KMS-11 (cell line): ENCODE data around the gene CGB8.

ENCODE experiments used
- H2AFZ ChIP-seq: fragments of 200-600 bp; sonication (generic); 2 replicates; pipeline ENCODE4 v1.6.1; 2016; ENCODE audit warnings: antibody characterized with exemption, mixed run types, low read depth
- H3K27ac ChIP-seq: fragments of 200-600 bp; sonication (generic); 2 replicates; pipeline ENCODE4 v1.6.1; 2016; ENCODE audit warnings: mild to moderate bottlenecking, mixed run types
- H3K27me3 ChIP-seq: fragments of 200-600 bp; sonication (generic); 2 replicates; pipeline ENCODE4 v1.6.1; 2017; ENCODE audit warnings: mild to moderate bottlenecking, low read depth, mixed run types, moderate library complexity; ENCODE audit not compliant: insufficient read depth
- H3K36me3 ChIP-seq: fragments of 200-600 bp; sonication (generic); 2 replicates; pipeline ENCODE4 v1.6.1; 2017; ENCODE audit warnings: mild to moderate bottlenecking, mixed run types; ENCODE audit not compliant: insufficient read depth
- H3K4me1 ChIP-seq: fragments of 200-600 bp; sonication (generic); 2 replicates; pipeline ENCODE4 v1.6.1; 2016; ENCODE audit warnings: mild to moderate bottlenecking, low read depth, mixed run types; ENCODE audit not compliant: poor library complexity, severe bottlenecking
- H3K4me2 ChIP-seq: fragments of 200-600 bp; sonication (generic); 2 replicates; pipeline ENCODE4 v1.7.0; 2016; ENCODE audit warnings: mild to moderate bottlenecking, mixed run types
- H3K4me3 ChIP-seq: fragments of 200-600 bp; sonication (generic); IDR thresholded peaks from 2 replicates; pipeline ENCODE4 v1.6.1; 2017; ENCODE audit warnings: low read depth, low read length, mixed read lengths; ENCODE audit not compliant: insufficient read depth
- H3K79me2 ChIP-seq: fragments of 200-600 bp; sonication (generic); 2 replicates; pipeline ENCODE4 v1.6.1; 2016; ENCODE audit warnings: low read depth, mixed run types; ENCODE audit not compliant: insufficient read depth
- H3K9ac ChIP-seq: fragments of 200-600 bp; sonication (generic); 2 replicates; pipeline ENCODE4 v1.6.1; 2016; ENCODE audit warnings: mild to moderate bottlenecking, mixed run types
- H4K20me1 ChIP-seq: fragments of 200-600 bp; sonication (generic); 2 replicates; pipeline ENCODE4 v1.6.1; 2016; ENCODE audit warnings: mild to moderate bottlenecking, mixed run types; ENCODE audit not compliant: insufficient read depth
- CTCF ChIP-seq: fragments of 200-600 bp; sonication (generic); conservative IDR thresholded peaks from 2 replicates; pipeline ENCODE4 v1.6.1; 2017; ENCODE audit warnings: low read depth, mild to moderate bottlenecking, antibody characterized with exemption, low read length, moderate library complexity, mixed read lengths

The CGB8 gene

GRCh38 chr19:49006905-49007304, 42.0 kb downstream of the CGB8 start:
- Histone ChIP-seq H3K79me2 (no peaks in the 10 kb centered on the region), H3K4me1 (no peaks in the 10 kb centered on the region), H3K36me3 (peaks cover 7% of the 10 kb centered on the region; the same call in 1 of the 2 replicates), H4K20me1 (no peaks in the 10 kb centered on the region), H3K4me2 (no peak overlapping the region), H3K9ac (no peak overlapping the region), H3K27ac (no peak overlapping the region), H3K27me3 (no peaks in the 10 kb centered on the region), H2AFZ (no peak overlapping the region), H3K4me3 (no peak overlapping the region)
- no peak for TF ChIP-seq CTCF

GRCh38 chr19:49004964-49005614, 43.8 kb downstream of the CGB8 start:
- Histone ChIP-seq H3K4me1 (no peaks in the 10 kb centered on the region), H3K4me3 (no peak overlapping the region), H2AFZ (no peak overlapping the region), H3K79me2 (no peaks in the 10 kb centered on the region), H3K36me3 (peaks cover 7% of the 10 kb centered on the region; the same call in 1 of the 2 replicates), H3K9ac (no peak overlapping the region), H3K27ac (no peak overlapping the region), H4K20me1 (no peaks in the 10 kb centered on the region), H3K27me3 (no peaks in the 10 kb centered on the region), H3K4me2 (no peak overlapping the region)
- no peak for TF ChIP-seq CTCF

GRCh38 chr19:49004133-49004532, 44.8 kb downstream of the CGB8 start:
- no peak overlapping the region for H3K9ac ChIP-seq
- no peak for TF ChIP-seq CTCF
- no peak overlapping the region for H3K27ac ChIP-seq
- H3K4me3 ChIP-seq: no peak overlapping the region
- H3K79me2 ChIP-seq: 0 out of 2 replicates have a peak, but pooled peaks cover 4% of the 10 kb centered on the region
- H3K4me1 ChIP-seq: no peaks in the 10 kb centered on the region
- H3K36me3 ChIP-seq: peaks cover 7% of the 10 kb centered on the region; the same call in 1 of the 2 replicates
- no peaks in the 10 kb centered on the region for H3K27me3 ChIP-seq
- H3K4me2 ChIP-seq: no peak overlapping the region
- H4K20me1 ChIP-seq: no peaks in the 10 kb centered on the region
- no peak overlapping the region for H2AFZ ChIP-seq

- Histone ChIP-seq H3K4me3 (no peak overlapping the region), H4K20me1 (no peaks in the 10 kb centered on the region), H3K9ac (no peak overlapping the region), H3K4me1 (peaks cover 23% of the 10 kb centered on the region), H2AFZ (no peak overlapping the region), H3K27ac (no peak overlapping the region), H3K79me2 (peaks cover 43% of the 10 kb centered on the region), H3K27me3 (no peaks in the 10 kb centered on the region), H3K36me3 (no peaks in the 10 kb centered on the region), H3K4me2 (no peak overlapping the region)
- TF ChIP-seq CTCF: peak; percentile 52
Observed at GRCh38 chr19:48999481-49000325, 49.2 kb downstream of the CGB8 start.
